GM21619 (cell line): Measurements from ENCODE around the gene TLCD5.

Experiments used
- ATAC-seq: cut with Tn5 transposase; IDR thresholded peaks from one replicate; pipeline ENCODE4 v1.9.1; 2021; ENCODE audit not compliant: unreplicated experiment

TLCD5 gene

DNA sequence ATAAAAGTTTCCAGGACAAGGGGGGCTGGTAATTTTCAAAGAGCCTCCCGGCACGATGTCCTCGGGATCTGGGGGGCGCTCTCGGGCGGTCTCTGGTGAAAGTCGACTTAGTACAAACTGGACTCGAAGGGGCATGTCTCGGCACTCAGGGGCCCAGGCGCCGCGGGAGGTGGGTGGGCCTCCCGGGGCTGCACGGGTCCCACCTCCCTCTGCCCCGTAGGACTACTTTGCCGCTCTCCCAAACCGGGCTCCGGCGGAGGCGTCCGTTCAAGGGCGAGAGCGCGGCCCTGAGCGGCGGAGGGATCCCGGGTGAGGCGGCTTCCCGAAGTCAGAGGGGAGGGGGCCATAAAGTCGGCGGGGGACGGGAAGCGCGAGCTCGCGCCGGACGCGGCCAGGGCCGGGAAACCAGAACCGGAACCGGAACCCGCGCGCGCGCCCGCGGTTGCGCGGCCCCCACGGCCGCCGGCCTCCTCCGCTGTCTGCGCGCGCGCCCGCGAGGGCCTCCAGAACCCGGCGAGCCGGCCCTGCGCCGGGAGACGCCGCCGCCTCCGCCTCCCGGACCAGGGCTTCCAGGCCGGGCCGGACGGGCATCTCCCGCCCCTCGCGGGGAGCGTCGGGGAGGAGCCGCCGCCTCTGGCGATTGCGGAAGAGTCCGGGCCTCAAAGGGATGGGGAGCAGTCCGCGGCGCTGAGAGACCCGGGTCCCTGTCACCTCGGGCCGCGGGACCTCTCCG, 11.0 kb downstream of the TLCD5 start, which contains the start of gene ARHGEF12:
Gene ARHGEF12 (plus strand): TSS at position 506 of the 733 bp plus-strand sequence. CDS start 831 bp downstream, outside the sequence.
- peak; percentile 54 for ATAC-seq

DNA sequence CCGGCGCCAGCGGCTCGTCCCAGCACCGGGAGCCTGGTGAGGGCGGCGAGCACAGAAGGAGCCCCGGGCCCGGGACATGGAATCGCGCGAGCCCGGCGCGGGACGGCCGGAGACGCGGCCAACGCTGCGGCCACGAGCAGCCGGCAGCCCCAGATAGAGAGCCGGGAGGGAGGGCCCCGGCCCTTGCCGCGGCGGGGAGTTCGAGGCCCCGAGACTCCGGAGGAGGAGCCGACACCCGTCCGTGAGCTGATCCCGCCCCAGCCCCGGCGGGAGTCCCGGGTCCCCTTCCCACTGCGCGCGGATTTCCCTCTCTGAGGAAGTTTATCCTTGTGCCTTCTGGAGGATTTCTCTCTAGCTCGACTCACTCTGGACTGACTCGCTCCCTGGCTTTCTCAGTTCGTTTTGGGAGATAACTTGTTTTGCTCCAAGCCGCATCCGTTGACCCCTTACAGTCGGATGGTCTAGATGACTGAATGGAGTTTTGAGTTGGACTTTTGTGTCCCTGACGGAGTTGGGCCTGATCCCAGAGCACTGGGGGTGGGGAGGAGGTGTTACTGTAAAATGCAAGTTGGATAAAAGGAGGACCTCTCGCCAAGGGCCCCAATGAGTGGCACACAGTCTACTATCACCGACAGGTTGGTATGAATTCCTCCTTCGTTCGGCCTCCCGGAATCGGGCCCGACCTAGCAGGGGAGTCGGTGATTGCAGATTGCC, 11.7 kb downstream of the TLCD5 start:
- peak; percentile 28 for ATAC-seq

DNA sequence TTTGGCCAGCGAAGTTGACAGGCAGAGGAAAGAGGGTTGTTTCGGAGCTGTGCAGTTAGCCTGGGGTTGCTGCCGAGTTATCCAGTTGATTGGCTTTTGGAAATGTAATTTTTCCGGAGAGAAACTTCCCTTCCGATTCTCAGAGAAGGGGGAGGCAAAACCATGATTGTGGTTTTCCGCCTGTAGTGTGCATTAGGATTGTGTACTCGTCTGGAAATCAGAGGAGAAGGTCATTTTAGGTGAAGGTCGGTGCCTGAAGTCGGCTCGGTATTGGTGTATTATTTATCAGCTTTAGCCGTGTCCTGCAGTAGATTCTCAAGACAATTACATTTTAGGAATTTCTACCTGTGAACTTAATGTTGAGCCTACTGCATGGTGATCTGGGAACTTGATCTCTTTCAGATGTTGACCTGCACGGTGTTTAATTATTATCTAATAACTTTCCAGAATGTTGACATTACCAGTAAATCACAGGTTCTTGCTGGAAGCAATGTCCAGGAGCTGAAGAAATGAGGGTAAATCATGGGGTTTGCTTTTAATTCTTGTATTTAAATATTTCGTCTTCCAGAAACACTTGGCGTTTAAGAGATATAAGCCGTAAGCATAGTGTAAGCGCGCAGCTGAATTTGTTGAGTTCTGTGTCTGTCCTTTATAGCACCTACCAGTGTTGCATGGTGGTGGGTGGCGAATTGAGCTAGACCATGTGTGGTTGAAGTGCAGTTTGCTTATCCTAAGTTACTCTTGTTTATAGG, 12.4 kb downstream of the TLCD5 start:
- ATAC-seq = no peak

DNA sequence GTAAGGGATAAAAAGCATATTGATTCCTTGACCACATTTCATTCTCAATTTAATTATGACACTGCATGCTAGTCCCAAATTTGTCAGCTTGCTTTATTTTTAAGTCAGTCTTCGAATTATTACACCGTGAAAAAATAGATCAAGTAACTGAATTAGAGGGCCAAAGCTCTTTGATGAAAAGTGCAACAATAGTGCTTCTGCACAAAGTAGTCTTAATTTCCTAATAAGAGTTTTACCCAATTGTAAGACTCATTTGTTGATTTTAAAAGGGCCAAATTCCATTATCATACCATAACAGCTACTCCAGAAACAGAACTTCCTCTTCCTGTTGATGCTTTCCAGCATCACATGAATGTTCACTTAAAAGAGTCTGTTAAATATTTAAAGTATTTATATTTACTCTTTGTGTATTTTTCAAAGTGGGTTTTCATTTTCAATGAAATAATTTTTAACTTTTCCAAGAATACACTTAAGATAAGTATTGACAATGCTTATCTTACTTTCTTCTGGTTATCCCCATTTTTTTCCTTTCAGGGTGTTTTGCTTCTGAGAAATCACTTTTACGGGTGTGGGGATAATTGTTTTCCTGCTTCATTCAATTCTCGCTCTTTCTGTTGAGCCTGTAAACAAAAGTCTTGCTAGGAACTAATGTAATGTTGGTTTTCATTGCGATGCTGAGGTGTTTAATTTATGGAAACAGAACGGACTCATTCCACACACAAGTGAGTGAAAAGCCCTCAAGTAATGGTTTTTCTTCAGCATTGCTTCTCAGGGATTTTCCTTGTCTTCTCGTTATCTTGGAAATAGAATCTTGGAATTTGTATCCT, 13.2 kb downstream of the TLCD5 start:
- ATAC-seq = no peak

DNA sequence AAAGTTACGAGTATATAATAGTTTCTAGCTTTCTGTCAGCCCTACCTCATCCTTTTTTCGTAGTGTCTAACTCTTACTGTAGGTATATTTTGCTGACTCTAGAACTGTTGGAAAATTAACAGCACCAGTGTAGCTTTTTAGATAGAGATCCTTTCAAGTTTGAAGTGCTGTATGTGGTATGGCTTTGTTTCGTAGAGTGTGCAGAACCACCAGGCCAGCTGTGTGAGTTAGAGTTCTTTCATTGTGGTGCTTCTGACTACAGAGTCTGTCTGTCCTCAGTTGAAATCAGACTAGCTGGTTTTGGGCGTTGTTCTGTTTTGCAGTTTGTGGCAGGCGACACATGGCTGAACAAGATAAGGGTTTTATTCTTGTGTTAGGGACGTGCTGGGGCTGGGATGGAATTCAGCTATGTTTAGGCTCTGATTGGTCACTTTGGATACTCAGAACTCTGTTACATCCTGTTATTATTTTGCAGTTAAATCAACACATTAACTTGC, 14.3 kb downstream of the TLCD5 start:
- ATAC-seq = no peak

DNA sequence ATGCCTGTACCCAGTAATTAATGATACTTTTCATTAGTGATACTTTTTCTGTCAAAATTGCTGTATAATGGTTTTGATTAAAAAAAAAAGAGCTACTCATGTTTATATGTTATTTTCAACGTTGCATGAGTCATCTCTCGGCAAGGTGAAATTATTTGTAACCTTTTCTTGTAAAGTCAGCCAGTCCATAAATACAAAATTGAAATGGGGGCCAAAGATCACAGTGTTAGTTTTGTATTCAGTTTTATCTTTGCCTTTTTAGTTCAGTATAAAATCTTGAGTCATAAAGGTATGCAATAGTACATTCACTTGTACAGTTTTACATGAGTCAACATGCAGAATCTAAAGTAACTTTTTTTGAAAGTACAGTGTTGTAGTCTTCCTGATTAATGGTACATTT, 15.4 kb downstream of the TLCD5 start:
- ATAC-seq = no peak

DNA sequence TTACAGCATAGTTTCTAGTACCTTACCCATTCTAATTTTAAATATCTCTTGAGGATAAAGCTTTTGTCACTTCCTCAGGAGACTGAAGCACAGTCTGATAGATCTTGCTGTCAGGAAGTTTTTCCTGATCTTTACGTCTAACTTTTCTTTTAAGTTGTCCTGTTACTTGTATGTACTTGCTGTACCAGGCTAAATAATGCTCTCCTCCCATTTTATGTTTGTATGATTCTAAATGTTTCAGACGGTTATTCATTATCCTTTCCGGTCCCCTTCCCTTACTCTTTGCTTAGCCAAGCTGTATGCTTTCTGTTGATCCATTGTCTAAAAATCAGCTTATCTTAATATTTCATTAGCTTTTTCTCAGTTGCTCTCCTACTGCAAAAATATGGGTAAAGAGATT, 17.1 kb downstream of the TLCD5 start:
- ATAC-seq = no peak

DNA sequence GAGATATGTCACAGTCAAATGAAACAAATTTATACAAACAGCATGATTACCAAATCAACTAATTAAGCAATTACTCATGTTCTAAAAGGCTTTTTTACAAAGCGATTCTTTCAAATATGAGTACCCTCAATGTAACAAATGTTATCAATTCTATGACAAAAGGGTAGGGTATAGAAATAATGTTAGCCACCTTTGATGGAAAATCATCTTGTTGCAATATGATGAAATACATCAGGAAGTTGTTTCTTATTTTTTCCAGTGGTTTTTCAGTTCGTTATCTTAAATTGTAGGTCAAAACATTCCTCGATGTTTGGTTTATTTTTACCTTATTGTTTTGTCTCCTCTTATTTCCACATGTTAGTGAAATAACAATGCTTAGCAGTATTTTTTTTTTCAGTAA, 17.6 kb downstream of the TLCD5 start:
- ATAC-seq = no peak

DNA sequence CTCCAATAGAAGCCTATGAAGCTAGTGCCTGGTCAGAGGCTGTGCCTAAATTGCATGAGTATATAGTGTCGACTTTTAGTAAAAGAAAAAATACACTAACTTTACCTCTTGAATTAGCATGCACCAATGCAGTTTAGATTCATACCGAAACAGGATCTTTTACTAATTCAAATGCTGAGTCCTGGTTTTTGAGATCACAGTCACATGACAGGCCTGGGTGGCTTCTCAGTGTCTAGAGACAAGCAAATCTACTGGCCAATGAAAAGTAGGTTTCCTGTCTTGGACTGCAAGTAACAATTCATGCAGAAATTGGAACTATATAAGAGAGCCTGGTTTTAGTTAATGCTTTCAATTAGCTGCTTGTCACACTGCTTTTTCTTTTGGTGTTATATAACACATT, 18.3 kb downstream of the TLCD5 start:
- peak; percentile 56 for ATAC-seq

DNA sequence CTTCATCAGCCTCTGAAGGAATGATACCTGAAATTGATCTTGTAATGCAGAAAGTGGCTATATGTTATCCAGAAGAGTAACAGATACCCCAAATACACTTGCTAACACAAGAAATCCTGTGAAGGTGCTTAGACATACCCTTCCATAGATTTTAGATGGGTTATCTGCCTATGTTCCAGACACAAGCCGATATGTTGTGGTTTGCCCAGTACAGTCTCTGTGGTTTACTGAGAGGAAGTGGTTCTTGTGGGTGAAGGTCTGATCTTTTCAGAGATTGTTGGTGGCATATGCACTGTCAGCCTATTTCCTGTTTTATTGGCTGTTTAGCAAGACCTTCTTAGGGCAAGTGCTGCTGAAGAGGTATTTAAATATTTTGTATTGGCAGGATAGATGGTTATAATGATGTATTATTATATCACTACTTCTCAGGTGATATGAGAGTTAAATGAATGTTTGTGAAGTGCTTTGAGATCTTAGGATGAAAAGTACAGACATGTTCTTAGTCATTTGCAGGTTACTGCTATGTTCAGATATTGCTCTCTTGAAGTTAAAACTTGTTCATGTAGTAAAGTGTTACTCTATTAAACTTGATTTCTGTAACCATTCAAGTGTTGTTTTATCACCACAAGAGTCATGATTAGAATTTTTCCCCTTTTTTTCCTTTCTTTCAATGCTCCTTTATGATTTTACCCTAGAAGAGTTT, 19.4 kb downstream of the TLCD5 start:
- ATAC-seq = peak; percentile 83

DNA sequence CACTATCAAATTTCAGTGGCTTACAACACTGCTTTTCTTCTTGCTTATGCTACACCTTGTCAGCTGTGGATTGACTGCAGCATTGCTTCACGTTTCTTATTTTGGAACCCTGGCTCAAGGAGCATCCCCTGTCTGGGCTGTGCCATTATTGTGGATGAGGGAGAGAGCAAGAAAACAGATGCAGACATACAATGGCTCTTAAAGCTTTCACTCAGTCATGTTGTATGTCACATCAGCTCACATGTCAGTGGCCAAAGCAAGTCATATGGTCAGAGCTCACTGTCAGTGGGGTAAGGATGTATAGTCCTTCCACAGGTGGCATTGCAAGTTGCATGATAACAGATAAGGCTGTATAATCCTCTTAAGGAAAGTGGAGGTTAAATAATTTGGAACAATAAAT, 21.1 kb downstream of the TLCD5 start:
- no peak for ATAC-seq

DNA sequence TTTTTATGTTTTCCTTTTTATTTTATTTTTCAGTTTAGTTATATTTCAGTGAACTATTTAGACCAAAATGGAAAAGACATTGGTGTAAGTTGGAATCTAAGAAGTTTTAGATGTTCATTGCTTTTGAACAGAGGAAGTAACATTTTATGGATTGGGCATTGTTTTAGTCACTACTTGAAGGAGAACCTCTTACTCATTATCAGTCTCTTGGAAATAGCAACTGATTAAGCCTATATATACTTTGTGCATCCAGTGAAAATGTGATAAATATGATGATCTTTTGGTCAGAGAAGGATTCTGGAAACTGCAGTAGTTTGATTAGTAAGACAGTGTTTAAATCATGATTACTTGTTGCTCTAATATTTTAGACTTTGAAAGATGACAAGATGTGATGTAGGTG, 25.5 kb downstream of the TLCD5 start:
- ATAC-seq = no peak

DNA sequence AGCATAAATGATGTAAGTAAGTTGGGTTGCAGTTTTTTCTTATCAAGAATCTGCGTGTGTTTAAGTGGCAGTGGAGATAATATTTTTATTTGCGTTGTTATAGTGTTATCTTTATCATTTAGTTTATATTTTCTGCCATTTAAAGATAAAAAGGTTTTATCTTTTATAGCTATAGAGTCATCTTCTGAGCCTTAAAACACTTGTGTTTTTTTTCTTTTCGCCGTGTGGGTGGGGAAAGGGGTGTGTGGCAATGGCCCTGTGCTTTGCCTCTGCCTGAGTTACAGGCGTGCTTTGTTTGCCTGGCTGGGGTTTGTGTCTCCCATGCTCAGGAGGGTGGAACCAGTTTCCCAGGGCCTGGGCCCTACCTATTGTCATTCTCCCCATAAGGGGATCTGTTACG, 27.3 kb downstream of the TLCD5 start:
- no peak for ATAC-seq

DNA sequence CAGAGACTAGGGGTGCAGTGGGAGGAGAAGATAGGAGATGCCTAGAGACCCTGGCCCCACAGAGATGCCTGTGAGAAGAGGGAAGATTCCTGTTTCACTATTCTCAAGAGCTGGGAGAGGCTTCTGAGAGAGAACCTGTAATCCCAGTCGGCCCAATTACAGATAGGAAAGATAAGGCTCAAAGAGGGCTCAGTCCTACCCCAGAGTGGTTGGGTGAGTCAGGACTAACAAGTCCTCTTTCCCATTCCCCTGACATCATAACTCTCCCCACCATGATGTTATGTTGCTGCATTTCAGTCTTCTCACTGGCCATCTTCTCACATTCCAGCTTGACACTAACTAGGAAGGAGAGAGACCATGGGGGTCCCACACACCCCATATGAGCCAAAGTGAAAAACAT, 29.0 kb downstream of the TLCD5 start:
- no peak for ATAC-seq

DNA sequence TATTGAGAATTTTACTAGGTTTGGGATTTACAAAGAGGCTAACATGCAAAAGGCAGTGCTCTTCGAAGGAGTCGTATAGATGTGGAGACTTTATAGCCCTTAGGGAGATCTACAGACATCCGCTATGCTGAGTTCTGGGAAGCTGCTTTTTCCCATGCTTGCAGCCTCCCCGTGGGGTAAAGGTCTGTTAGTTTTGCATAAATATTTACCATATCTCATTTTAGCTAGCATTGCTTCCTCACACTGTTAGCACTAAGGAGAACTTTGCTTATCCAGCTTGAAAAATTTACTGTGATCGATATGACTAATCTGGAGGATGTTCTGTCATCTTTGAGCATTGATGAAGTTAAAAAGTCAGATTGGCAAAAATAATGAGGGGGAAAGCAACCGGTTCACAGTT, 29.7 kb downstream of the TLCD5 start:
- no peak for ATAC-seq

DNA sequence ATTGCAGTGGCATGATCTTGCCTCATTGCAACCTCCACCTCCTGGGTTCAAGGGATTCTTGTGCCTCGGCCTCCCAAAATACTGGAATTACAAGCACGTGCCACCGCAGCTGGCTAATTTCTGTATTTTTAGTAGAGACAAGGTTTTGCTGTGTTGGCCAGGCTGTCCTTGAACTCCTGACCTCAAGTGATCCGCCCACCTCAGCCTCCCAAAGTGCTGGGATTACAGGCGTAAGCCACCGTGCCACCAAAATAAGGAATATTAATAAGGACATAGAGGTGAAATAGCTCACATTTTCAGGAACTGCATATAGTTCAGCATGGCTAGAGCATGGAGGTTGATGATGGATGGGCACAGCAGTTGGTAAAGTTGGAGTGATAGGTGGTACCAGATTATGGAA, 32.5 kb downstream of the TLCD5 start:
- no peak for ATAC-seq

DNA sequence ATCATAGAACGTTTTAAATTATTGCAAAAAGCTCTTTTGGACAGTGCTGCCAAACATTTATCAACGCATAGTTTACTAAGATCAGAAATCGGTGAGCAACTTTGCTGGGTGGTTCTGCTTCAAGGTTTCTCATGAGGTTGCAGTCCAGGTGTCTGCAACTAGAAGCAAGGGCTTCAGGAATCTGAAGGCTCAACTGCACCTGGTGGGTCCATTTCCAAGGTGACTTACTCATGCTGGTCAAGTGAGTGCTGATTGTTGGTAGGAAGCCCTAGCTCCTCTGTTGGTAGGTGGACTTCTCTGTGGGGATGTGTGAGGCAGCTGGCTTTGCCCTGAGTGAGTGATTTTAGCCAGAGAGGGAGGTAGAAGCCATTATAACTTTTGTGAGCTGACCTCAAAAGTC, 33.6 kb downstream of the TLCD5 start:
- ATAC-seq = no peak

DNA sequence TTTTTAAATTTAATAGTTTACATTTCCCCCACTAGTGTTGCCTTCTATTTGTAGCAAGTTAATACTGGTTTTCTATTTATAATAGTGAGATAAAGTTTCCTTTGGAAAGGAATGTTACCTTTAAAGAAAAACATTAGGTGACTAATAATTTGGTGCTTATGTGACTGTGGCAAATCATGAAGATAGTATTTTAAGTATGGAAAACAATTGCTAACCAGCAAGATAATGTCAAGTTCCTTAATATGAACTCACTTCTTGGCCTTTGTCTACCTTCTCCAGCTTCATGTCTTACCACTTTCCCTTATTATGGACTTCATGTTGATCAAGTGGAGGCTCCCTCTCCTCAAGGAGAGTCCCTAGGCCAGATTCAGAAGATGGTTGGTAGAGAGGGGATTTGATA, 38.3 kb downstream of the TLCD5 start:
- no peak for ATAC-seq

DNA sequence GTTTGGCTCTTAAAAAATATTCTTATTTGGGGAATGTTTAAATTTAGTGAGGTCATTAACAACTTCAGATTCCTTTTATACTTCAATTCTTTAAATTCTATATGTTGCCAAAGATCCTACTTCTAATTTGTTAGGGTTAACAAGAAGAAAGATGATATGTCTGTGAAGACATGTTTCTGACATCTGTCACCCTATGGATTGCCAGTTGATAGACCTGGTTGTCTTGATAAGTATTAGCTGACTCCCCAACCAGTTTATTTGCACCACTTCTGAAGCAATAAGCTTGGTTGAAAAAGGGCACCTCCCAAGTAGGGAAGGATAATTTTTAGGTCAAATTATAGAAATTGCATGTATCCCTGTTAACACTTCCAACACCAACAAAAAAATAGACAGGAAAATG, 40.4 kb downstream of the TLCD5 start:
- no peak for ATAC-seq

DNA sequence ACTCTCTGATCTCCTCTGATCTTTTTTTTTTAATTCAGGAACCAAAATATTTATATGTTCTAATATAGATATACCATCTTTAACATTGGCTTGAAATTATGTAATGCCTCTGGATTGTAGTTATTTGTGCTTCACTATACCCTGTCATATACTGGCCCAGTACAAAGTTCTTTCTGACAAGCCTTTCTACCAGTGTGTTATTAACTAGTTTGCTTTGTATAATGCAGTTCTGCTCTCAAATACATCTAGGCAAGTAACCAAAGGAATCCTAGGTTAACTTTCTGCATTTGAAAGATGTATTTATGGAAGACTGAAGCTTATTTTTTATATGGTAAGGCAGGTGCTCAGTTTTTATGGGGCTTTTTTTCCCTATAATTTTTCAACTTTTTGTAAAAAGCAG, 47.2 kb downstream of the TLCD5 start:
- ATAC-seq = no peak
